Stimulated activated CD8-positive, alpha-beta memory T cell treated with anti-CD3 and anti-CD28 coated beads, Interleukin-7, amount 100 ng/mL, for 24 hours (primary cell): ENCODE data around the gene OR52I1.

Source experiments
- DNase-seq: peaks from one replicate; pipeline ENCODE4 v3.0.0-alpha.2; 2020; ENCODE audit warnings: low read depth

The OR52I1 gene

GRCh38 chr11:4593739-4594138 is at the start of gene OR52I1:
OR52I1 (plus strand) TSS chr11:4594039; CDS start chr11:4594039, 0 bp downstream.
- DNase-seq = no peak

- no peak for DNase-seq
Observed at GRCh38 chr11:4544891-4545290, 48.9 kb upstream of the OR52I1 start, which contains the start of gene OR52M1. OR52M1 (plus strand) TSS chr11:4545191; CDS start chr11:4545191, 0 bp downstream.

- DNase-seq = no peak
Observed at GRCh38 chr11:4546878-4547277, 47.0 kb upstream of the OR52I1 start.

- no peak for DNase-seq
Observed at GRCh38 chr11:4547416-4547815, 46.4 kb upstream of the OR52I1 start.

GRCh38 chr11:4551346-4551979 is 42.4 kb upstream of the OR52I1 start:
- DNase-seq = no peak

- DNase-seq = no peak
Observed at GRCh38 chr11:4559527-4560440, 34.1 kb upstream of the OR52I1 start.

- no peak for DNase-seq
Observed at GRCh38 chr11:4560467-4560866, 33.4 kb upstream of the OR52I1 start.

- DNase-seq = no peak
Observed at GRCh38 chr11:4565371-4565770, 28.5 kb upstream of the OR52I1 start.

GRCh38 chr11:4569075-4569474 is 24.8 kb upstream of the OR52I1 start:
- no peak for DNase-seq

- DNase-seq = no peak
Observed at GRCh38 chr11:4576880-4577279, 17.0 kb upstream of the OR52I1 start.

GRCh38 chr11:4577761-4578160 is 16.1 kb upstream of the OR52I1 start:
- no peak for DNase-seq

- DNase-seq = no peak
Observed at GRCh38 chr11:4578624-4579023, 15.2 kb upstream of the OR52I1 start.

GRCh38 chr11:4580124-4580523 is 13.7 kb upstream of the OR52I1 start:
- no peak for DNase-seq

GRCh38 chr11:4581443-4581842 is 12.4 kb upstream of the OR52I1 start, which contains the start of gene OR52I2:
OR52I2 (plus strand) TSS chr11:4581743.
- DNase-seq = no peak

- no peak for DNase-seq
Observed at GRCh38 chr11:4589017-4589416, 4.8 kb upstream of the OR52I1 start.

GRCh38 chr11:4605057-4605456 is 11.2 kb downstream of the OR52I1 start:
- DNase-seq = no peak

GRCh38 chr11:4606231-4607015 is 12.6 kb downstream of the OR52I1 start:
- no peak for DNase-seq

GRCh38 chr11:4607096-4607495 is 13.3 kb downstream of the OR52I1 start:
- no peak for DNase-seq

GRCh38 chr11:4607781-4608666 is 14.2 kb downstream of the OR52I1 start, which contains the start of gene TRIM68:
TRIM68 (minus strand) TSS chr11:4608231; CDS start chr11:4605504, 2,727 bp downstream.
- DNase-seq = peak; percentile 89

GRCh38 chr11:4610258-4610935 is 16.6 kb downstream of the OR52I1 start:
- no peak for DNase-seq

GRCh38 chr11:4611986-4612385 is 18.1 kb downstream of the OR52I1 start:
- no peak for DNase-seq
